Activated CD4-positive, alpha-beta T cell treated with anti-CD3 and anti-CD28 coated beads, Interleukin-2, amount 50 U/mL, for 24 hours (primary cell): ENCODE data around the gene MAN2B1.
"Not testable (repeated sequence)": the region's sequence is repeated elsewhere in the genome, so short reads cannot be mapped to it uniquely, and the experiment has no call there.

Source experiments
- DNase-seq, 2 donors: peaks; one replicate each; pipeline ENCODE4 v3.0.0-alpha.2; 2020; ENCODE audit warnings: low read depth in 1 of 2, low spot score in 1 of 2

MAN2B1 gene

GRCh38 chr19:12623361-12624031 lies 43.0 kb downstream of the MAN2B1 start:
- no peak for DNase-seq

DNA sequence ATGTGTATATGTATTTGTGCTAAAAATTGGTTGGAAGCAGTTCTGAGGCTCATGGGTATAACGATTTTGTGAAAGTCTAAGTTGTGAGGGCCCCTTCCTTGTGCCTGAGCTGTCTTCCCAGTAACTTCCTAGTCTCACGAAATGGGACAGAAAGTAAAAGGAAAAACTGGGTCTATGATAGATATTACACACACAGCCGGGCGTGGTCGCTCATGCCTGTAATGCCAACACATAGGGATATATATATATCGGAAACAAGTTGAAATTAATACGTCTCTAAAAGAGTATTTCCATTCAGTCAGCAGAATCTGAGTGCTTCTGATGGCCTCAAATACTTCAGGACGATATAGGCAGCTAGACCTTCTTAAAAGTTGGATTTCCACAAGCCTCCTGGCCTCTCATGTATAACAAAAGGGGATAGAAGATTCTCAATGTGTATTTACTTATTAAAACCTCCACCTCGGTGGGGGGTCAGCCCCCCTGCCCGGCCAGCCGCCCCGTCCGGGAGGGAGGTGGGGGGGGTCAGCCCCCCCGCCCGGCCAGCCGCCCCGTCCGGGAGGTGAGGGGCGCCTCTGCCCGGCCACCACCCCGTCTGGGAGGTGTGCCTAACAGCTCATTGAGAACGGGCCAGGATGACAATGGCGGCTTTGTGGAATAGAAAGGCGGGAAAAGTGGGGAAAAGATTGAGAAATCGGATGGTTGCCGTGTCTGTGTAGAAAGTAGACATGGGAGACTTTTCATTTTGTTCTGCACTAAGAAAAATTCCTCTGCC lies 45.1 kb downstream of the MAN2B1 start:
- not testable (repeated sequence) for DNase-seq

- DNase-seq: no peak
Observed at GRCh38 chr19:12617646-12618045, 48.9 kb downstream of the MAN2B1 start.

DNA sequence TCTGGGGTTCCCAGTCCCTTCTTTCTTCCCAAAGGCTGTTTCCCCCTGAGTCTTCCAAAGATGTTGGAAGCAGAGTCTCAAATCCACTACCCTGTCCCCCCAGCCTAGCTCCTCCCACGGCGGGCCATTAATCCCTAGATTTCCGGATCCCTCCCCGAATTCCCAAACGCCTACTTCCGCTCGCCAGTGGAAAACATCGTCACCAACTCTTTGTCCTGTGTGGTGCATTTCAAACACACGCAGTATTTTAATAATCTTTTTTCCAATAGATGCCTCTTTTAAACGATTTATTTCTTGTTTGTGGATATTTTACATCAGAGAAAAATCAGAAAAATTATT lies 55.2 kb downstream of the MAN2B1 start:
- DNase-seq: no peak

- peak; percentile 88 to 99 for DNase-seq
Observed at GRCh38 chr19:12610540-12611360, 55.8 kb downstream of the MAN2B1 start, which contains the start of the genes ZNF490 and ZNF791. TSS of gene ZNF490 (minus strand) at chr19:12610813. CDS start at chr19:12610680, 133 bp downstream. TSS of gene ZNF791 (plus strand) at chr19:12610920. CDS start at chr19:12611080, 160 bp downstream.

- DNase-seq: no peak
Observed at GRCh38 chr19:12607631-12608030, 58.9 kb downstream of the MAN2B1 start.

GRCh38 chr19:12606796-12607195 lies 59.7 kb downstream of the MAN2B1 start:
- no peak for DNase-seq

DNA sequence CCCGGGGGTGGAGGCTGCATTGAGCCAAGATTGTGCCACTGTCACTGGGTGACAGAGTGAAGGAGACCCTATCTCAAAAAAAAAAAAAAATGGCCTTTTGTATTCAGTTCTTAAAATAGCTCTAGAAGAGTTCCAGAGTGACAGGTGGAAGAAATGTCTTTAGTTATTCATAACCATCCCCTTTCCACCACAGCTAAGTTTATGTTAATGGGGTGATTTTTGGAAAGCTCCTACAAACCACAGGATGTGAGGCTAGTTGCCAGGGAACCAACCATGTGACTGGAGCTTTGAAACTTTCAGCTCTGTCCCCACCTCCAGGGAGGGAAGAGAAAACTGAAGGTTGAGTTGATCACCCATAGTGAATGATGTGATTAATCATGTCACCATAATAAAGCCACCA lies 62.8 kb downstream of the MAN2B1 start:
- DNase-seq: peak in 1 of 2 donors; percentile 54

- DNase-seq: no peak
Observed at GRCh38 chr19:12597594-12597993, 68.9 kb downstream of the MAN2B1 start.

- no peak for DNase-seq
Observed at GRCh38 chr19:12596927-12597548, 69.5 kb downstream of the MAN2B1 start.
